ENCODE data around the gene FAM98C. TPM values are rescaled to one million over a fixed set of nuclear protein-coding genes. Genes with fewer than 3 reads are reported as not detected.
A peak's percentile ranks its signal among the peaks of the same experiment; 100 is the strongest.

FAM98C gene
- total and polyA plus RNA-seq, 2 donors, result 5.1 to 27.9 TPM

DNA sequence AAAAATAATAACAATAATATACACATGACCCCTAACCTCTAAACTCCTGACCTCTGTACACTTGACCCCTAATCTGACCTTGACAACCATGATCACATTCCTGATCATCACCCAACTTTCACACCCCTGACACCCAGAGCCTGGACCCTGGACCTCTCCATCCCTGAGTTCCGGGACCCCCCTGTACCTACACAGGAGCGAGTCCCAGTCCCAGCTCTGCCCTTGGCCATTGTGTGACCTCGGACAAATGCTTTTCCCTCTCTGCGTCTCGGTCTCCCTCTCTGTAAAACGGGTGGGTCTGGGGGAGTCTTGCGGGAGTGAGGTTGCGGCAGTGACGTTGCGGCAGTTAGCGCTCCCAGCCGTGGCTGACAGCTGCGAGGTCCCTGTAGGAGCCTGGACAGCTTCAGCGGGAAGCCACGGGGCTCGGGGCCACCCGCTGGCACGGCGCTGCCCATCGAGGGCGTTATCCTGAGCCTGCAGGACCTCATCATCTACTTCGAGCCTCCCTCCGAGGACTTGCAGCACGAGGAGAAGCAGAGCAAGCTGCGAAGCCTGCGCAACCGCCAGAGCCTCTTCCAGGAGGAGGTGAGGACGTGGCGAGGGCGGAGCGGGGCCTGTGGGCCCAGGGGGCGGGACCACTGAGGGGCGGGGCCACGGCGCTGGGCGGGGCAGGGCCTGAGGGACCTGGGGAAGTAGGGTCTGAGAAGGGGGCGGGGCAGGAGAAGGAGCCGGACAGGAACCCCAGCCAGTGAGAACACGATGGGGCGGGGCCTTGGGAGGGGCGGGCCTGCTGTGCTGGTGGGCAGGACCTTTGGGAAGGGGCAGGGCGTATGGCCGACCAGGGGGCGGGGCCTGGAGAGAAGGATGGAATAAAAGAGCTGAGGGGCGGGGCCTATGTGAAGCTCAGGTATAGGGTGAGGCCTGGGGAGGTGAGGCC lies 49.8 kb downstream of the FAM98C start:
- WGBS, result 72% methylated on average over 45 of the region's 45 CpGs
- H3K36me3 ChIP-seq (ENCODE audit: insufficient read depth), result no peaks in the 10 kb centered on the region
- no peak overlapping the region for H3K27ac ChIP-seq (ENCODE audit: low read depth)

DNA sequence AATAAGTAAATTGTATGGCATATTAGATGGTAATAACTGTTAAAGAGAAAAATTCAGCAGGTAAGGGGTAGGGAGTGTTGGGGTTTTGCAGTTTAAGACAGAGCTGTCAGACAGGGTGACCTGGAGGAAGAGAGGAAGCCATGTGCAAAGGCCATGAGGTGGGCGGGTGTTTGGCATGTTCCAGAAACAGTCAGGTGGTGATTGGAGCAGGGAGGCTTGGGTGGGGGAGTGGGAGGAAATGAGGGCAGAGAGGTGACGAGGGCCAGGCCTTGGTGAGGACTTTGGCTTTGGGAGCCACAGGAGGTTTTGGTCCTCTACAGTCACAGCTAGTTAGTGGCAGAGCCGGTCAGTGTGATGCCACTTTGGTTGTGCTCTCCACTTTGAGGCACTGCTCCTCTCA lies 50.7 kb downstream of the FAM98C start:
- H3K36me3 ChIP-seq (ENCODE audit: insufficient read depth), result no peaks in the 10 kb centered on the region
- no peak overlapping the region for H3K4me3 ChIP-seq (ENCODE audit: low read depth, low read length)
- no peak overlapping the region for H3K27ac ChIP-seq (ENCODE audit: low read depth)
- no peaks in the 10 kb centered on the region for H3K4me1 ChIP-seq (ENCODE audit: insufficient read depth)
- 78% methylated on average over 3 of the region's 3 CpGs for WGBS
- DNase-seq (ENCODE audit: extremely low spot score), result no peak

More for the DNA sequence above, 49.8 kb downstream of the FAM98C start:
- no peak overlapping the region for H3K4me3 ChIP-seq (ENCODE audit: low read depth, low read length)
- no peak for DNase-seq (ENCODE audit: extremely low spot score)
- no peaks in the 10 kb centered on the region for H3K4me1 ChIP-seq (ENCODE audit: insufficient read depth)

- Histone ChIP-seq H3K27ac (ENCODE audit: low read depth) (no peak overlapping the region), H3K36me3 (ENCODE audit: insufficient read depth) (no peaks in the 10 kb centered on the region), H3K4me3 (ENCODE audit: low read depth, low read length) (no peak overlapping the region), H3K4me1 (ENCODE audit: insufficient read depth) (no peaks in the 10 kb centered on the region)
- 30% methylated on average over 4 of the region's 4 CpGs for WGBS
- DNase-seq (ENCODE audit: extremely low spot score), result peak; percentile 13
Observed at GRCh38 chr19:38455031-38455430, 52.1 kb downstream of the FAM98C start.

GRCh38 chr19:38457202-38457601 lies 54.3 kb downstream of the FAM98C start:
- no peak for DNase-seq (ENCODE audit: extremely low spot score)
- 70% methylated on average over 5 of the region's 5 CpGs for WGBS
- no peak overlapping the region for H3K27ac ChIP-seq (ENCODE audit: low read depth)
- no peaks in the 10 kb centered on the region for H3K36me3 ChIP-seq (ENCODE audit: insufficient read depth)
- H3K4me1 ChIP-seq (ENCODE audit: insufficient read depth), result no peaks in the 10 kb centered on the region
- H3K4me3 ChIP-seq (ENCODE audit: low read depth, low read length), result no peak overlapping the region

DNA sequence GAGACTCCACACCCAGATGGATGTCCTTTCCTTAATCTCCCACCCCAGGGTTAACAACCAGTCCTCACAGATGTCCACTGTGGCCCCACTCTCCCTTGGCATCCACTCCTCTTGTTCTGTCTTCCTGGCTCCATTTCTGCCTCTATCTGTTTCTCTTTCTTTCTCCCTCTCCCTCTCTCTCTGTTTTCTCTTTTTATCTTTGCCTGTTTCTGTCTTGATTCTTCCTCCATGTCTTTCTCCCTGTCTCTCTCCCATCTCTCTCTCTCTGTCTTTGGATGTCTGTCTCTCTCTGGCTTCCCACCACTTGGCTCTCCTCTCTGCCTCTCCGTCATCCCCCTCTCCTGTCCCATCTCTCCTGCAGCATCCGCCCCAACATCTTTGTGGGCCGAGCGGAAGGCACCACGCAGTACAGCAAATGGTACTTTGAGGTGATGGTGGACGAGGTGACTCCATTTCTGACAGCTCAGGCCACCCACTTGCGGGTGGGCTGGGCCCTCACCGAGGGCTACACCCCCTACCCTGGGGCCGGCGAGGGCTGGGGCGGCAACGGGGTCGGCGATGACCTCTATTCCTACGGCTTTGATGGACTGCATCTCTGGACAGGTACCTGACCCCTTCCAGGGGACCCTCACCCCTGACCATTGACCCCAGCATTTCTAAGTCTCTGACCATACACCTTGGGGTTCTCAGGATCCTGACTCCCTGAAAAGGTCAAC lies 55.0 kb downstream of the FAM98C start:
- no peaks in the 10 kb centered on the region for H3K4me1 ChIP-seq (ENCODE audit: insufficient read depth)

More for the DNA sequence above, 55.0 kb downstream of the FAM98C start:
- no peaks in the 10 kb centered on the region for H3K36me3 ChIP-seq (ENCODE audit: insufficient read depth)
- no peak overlapping the region for H3K4me3 ChIP-seq (ENCODE audit: low read depth, low read length)
- no peak overlapping the region for H3K27ac ChIP-seq (ENCODE audit: low read depth)
- WGBS, result 89% methylated on average over 15 of the region's 15 CpGs
- no peak for DNase-seq (ENCODE audit: extremely low spot score)

Other genes with a start within 250 kb of the FAM98C start
- gene DPF1, start 178.9 kb upstream of the FAM98C start, total RNA-seq, result 1.1 TPM
- 0.24 TPM for gene DPF1, start 178.9 kb upstream of the FAM98C start, polyA plus RNA-seq
- 5.9 TPM for gene PPP1R14A, start 146.7 kb upstream of the FAM98C start, total RNA-seq
- 468 TPM for gene PPP1R14A, start 146.7 kb upstream of the FAM98C start, polyA plus RNA-seq
- 52.0 TPM for gene SPINT2, start 138.5 kb upstream of the FAM98C start, total RNA-seq
- gene SPINT2, start 138.5 kb upstream of the FAM98C start, polyA plus RNA-seq, result 125 TPM
- 36.8 TPM for gene C19orf33, start 98.8 kb upstream of the FAM98C start, total RNA-seq
- gene C19orf33, start 98.8 kb upstream of the FAM98C start, polyA plus RNA-seq, result 89.0 TPM
- 17.7 TPM for gene YIF1B, start 87.1 kb upstream of the FAM98C start, total RNA-seq
- 34.3 TPM for gene YIF1B, start 87.1 kb upstream of the FAM98C start, polyA plus RNA-seq
- gene KCNK6, start 83.2 kb upstream of the FAM98C start, total RNA-seq, result 11.8 TPM
- 15.8 TPM for gene KCNK6, start 83.2 kb upstream of the FAM98C start, polyA plus RNA-seq
- gene CATSPERG, start 67.3 kb upstream of the FAM98C start, total RNA-seq, result 4.9 TPM
- gene CATSPERG, start 67.3 kb upstream of the FAM98C start, polyA plus RNA-seq, result 1.3 TPM
- 102 TPM for gene PSMD8, start 28.5 kb upstream of the FAM98C start, total RNA-seq
- gene PSMD8, start 28.5 kb upstream of the FAM98C start, polyA plus RNA-seq, result 166 TPM
- not detected for gene GGN, start 15.1 kb upstream of the FAM98C start, total RNA-seq
- 0.58 TPM for gene GGN, start 15.1 kb upstream of the FAM98C start, polyA plus RNA-seq
- 0.05 TPM for gene SPRED3, start 14.4 kb upstream of the FAM98C start, total RNA-seq
- gene SPRED3, start 14.4 kb upstream of the FAM98C start, polyA plus RNA-seq, result 0.72 TPM
- gene RASGRP4, start 23.1 kb downstream of the FAM98C start, total RNA-seq, result 0.95 TPM
- gene RASGRP4, start 23.1 kb downstream of the FAM98C start, polyA plus RNA-seq, result 2.4 TPM
- gene RYR1, start 30.6 kb downstream of the FAM98C start, total RNA-seq, result 5.3 TPM
- 1.1 TPM for gene RYR1, start 30.6 kb downstream of the FAM98C start, polyA plus RNA-seq
- 2.2 TPM for gene MAP4K1, start 214.9 kb downstream of the FAM98C start, total RNA-seq
- gene MAP4K1, start 214.9 kb downstream of the FAM98C start, polyA plus RNA-seq, result 1.9 TPM
- gene EIF3K, start 216.1 kb downstream of the FAM98C start, total RNA-seq, result 92.4 TPM
- gene EIF3K, start 216.1 kb downstream of the FAM98C start, polyA plus RNA-seq, result 373 TPM
- 140 TPM for gene ACTN4, start 244.6 kb downstream of the FAM98C start, total RNA-seq
- 304 TPM for gene ACTN4, start 244.6 kb downstream of the FAM98C start, polyA plus RNA-seq

Data from urinary bladder (tissue), 4 donors.